ENCODE results near the gene ATRX. TPM values are rescaled to one million over a fixed set of nuclear protein-coding genes. Genes with fewer than 3 reads are reported as not detected.
A peak's percentile ranks its signal among the peaks of the same experiment; 100 is the strongest.

The ATRX gene
- total RNA-seq, 1 experiment from 2014 or later: 70.2 TPM

- Mint-ChIP-seq H3K27ac (ENCODE audit: low read depth, unreplicated experiment) (no peak overlapping the region), H3K27me3 (ENCODE audit: insufficient read depth, unreplicated experiment) (no peaks in the 10 kb centered on the region), H3K36me3 (ENCODE audit: insufficient read depth, unreplicated experiment) (peaks cover 8% of the 10 kb centered on the region), H3K4me1 (ENCODE audit: insufficient read depth, unreplicated experiment) (no peaks in the 10 kb centered on the region), H3K4me3 (ENCODE audit: unreplicated experiment) (no peak overlapping the region), H3K9me3 (ENCODE audit: unreplicated experiment) (peaks cover 6% of the 10 kb centered on the region)
- intact Hi-C loops (cut with micrococcal nuclease): no loop called here
- POLR2A ChIA-PET: no interaction called here
- BruUV-seq (replicated peaks): no TSS peak
- peak; percentile 30 for DNase-seq (ENCODE audit: unreplicated experiment)
- CTCF ChIA-PET: no interaction called here
- TF ChIP-seq CTCF (IDR thresholded peaks at IDR 0.05; ENCODE audit: unreplicated experiment): no peak
These were observed 213.7 kb downstream of the ATRX start for GRCh38 chrX:77572322-77572721.

- H3K4me3 Mint-ChIP-seq (ENCODE audit: unreplicated experiment): no peak overlapping the region
- BruUV-seq (replicated peaks): no TSS peak
- H3K36me3 Mint-ChIP-seq (ENCODE audit: insufficient read depth, unreplicated experiment): peaks cover 6% of the 10 kb centered on the region
- TF ChIP-seq CTCF (IDR thresholded peaks at IDR 0.05; ENCODE audit: unreplicated experiment): no peak
- intact Hi-C loops (cut with micrococcal nuclease): no loop called here
- ChIA-PET CTCF (interaction anchor here (0.6 kb wide), 1 partner anchor 536 kb away, joined by 3 read pairs; no protein-coding TSS in a partner anchor), POLR2A (no interaction called here)
- no peak for DNase-seq (ENCODE audit: unreplicated experiment)
- peaks cover 20% of the 10 kb centered on the region for H3K9me3 Mint-ChIP-seq (ENCODE audit: unreplicated experiment)
- H3K4me1 Mint-ChIP-seq (ENCODE audit: insufficient read depth, unreplicated experiment): no peaks in the 10 kb centered on the region
- H3K27ac Mint-ChIP-seq (ENCODE audit: low read depth, unreplicated experiment): peak overlapping the region; percentile 16
- H3K27me3 Mint-ChIP-seq (ENCODE audit: insufficient read depth, unreplicated experiment): no peaks in the 10 kb centered on the region
These were observed 220.7 kb downstream of the ATRX start for GRCh38 chrX:77565278-77565677.

- BruUV-seq (replicated peaks): no TSS peak
- H3K36me3 Mint-ChIP-seq (ENCODE audit: insufficient read depth, unreplicated experiment): peaks cover 6% of the 10 kb centered on the region
- peaks cover 20% of the 10 kb centered on the region for H3K9me3 Mint-ChIP-seq (ENCODE audit: unreplicated experiment)
- intact Hi-C loops (cut with micrococcal nuclease): no loop called here
- H3K27ac Mint-ChIP-seq (ENCODE audit: low read depth, unreplicated experiment): peak overlapping the region; percentile 16
- ChIA-PET CTCF (no interaction called here), POLR2A (no interaction called here)
- H3K27me3 Mint-ChIP-seq (ENCODE audit: insufficient read depth, unreplicated experiment): no peaks in the 10 kb centered on the region
- H3K4me1 Mint-ChIP-seq (ENCODE audit: insufficient read depth, unreplicated experiment): no peaks in the 10 kb centered on the region
- no peak for TF ChIP-seq CTCF (IDR thresholded peaks at IDR 0.05; ENCODE audit: unreplicated experiment)
- DNase-seq (ENCODE audit: unreplicated experiment): peak; percentile 34
- H3K4me3 Mint-ChIP-seq (ENCODE audit: unreplicated experiment): no peak overlapping the region
These were observed 221.2 kb downstream of the ATRX start for GRCh38 chrX:77564823-77565222.

GRCh38 chrX:77561372-77561771 lies 224.6 kb downstream of the ATRX start:
- DNase-seq (ENCODE audit: unreplicated experiment): no peak
- BruUV-seq (replicated peaks): no TSS peak
- Mint-ChIP-seq H3K27me3 (ENCODE audit: insufficient read depth, unreplicated experiment) (no peaks in the 10 kb centered on the region), H3K9me3 (ENCODE audit: unreplicated experiment) (peaks cover 10% of the 10 kb centered on the region), H3K36me3 (ENCODE audit: insufficient read depth, unreplicated experiment) (peaks cover 6% of the 10 kb centered on the region), H3K27ac (ENCODE audit: low read depth, unreplicated experiment) (no peak overlapping the region), H3K4me1 (ENCODE audit: insufficient read depth, unreplicated experiment) (no peaks in the 10 kb centered on the region), H3K4me3 (ENCODE audit: unreplicated experiment) (no peak overlapping the region)
- TF ChIP-seq CTCF (IDR thresholded peaks at IDR 0.05; ENCODE audit: unreplicated experiment): no peak
- ChIA-PET CTCF (no interaction called here), POLR2A (no interaction called here)
- intact Hi-C loops (cut with micrococcal nuclease): no loop called here
